NCI-H1105 (cell line): ENCODE measurements around the gene TGFB2.
"Not testable (repeated sequence)": the region's sequence is repeated elsewhere in the genome, so short reads cannot be mapped to it uniquely, and the experiment has no call there.

Experiments
- DNase-seq: peaks from one replicate; lab custom pipeline; 2025; lab: John Stamatoyannopoulos, UW

Gene TGFB2

GRCh38 chr1:218344814-218345672 lies at the start of gene TGFB2:
Gene TGFB2, plus strand, starts transcription at chr1:218345336. Its CDS starts 1,366 bp downstream, at chr1:218346702.
- no peak for DNase-seq

GRCh38 chr1:218296162-218296561 lies 49.0 kb upstream of the TGFB2 start:
- no peak for DNase-seq

- no peak for DNase-seq
Observed at GRCh38 chr1:218297461-218297860, 47.7 kb upstream of the TGFB2 start.

GRCh38 chr1:218297867-218298266 lies 47.3 kb upstream of the TGFB2 start:
- DNase-seq = no peak

GRCh38 chr1:218298398-218298797 lies 46.7 kb upstream of the TGFB2 start:
- no peak for DNase-seq

GRCh38 chr1:218299416-218299815 lies 45.7 kb upstream of the TGFB2 start:
- DNase-seq = peak; percentile 6

GRCh38 chr1:218301217-218301616 lies 43.9 kb upstream of the TGFB2 start:
- no peak for DNase-seq

DNA sequence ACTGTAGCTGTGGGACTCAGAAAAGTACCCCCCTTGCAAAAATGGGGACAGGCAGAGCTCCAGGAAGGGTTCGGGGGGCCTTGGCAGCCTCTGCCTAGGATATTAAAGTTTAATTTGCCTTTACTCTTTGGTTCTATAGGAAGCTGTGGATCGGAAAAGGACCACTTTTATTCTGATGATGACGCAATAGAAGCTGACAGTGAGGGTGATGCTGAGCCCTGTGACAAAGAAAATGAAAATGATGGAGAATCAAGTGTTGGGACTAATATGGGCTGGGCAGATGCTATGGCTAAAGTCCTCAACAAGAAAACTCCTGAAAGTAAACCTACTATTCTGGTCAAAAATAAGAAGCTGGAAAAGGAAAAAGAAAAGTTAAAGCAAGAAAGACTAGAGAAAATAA lies 43.0 kb upstream of the TGFB2 start:
- no peak for DNase-seq

- no peak for DNase-seq
Observed at GRCh38 chr1:218303176-218303879, 41.8 kb upstream of the TGFB2 start.

GRCh38 chr1:218304281-218305039 lies 40.7 kb upstream of the TGFB2 start:
- DNase-seq = peak; percentile 77

DNA sequence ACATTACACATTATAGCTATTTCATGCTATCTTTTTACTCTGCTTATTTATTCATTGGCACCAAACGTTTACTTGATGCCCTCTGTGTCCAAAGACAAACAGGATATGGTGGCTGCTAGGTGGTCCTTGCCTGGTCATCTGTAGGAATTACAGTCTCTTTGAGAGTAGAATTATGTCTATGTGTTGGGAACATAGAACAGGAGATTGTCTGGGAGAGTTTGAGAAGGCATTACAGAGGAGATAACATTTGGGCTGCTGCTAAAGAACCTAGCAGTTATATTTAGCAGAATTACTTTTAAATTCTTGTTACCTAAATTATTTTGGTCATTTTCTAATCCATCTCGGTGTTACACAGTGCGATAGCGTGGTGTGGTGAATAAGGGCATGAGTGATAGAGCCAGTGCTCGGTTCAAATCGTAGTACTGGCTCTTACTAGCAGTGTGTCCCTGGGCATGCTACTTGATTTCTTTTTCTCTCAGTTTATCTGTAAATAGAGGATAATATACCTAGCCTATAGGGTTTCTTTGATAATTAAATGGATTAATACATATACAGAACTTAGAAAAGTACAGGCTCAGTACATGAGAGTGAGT lies 39.6 kb upstream of the TGFB2 start:
- DNase-seq = no peak

DNA sequence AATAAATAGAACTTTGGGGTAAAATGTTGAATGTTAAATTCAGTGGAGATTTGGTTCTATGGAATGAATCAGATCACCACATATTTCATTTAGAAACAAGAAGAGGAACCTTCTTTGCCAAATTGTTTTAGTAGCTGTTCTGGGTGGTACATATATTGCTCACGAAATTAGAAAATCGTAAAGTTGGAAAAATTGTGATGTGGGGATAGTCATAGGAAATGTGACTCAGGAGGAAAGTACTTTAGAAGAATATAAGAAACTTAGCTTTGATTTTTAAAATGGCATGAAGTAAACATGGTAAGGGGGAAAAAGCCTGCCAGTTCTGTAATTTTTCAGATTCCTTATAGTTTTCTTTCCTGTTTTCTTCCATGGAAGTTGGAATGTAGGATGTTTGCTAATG lies 32.6 kb upstream of the TGFB2 start:
- no peak for DNase-seq

GRCh38 chr1:218314316-218314715 lies 30.8 kb upstream of the TGFB2 start:
- DNase-seq = no peak

- DNase-seq = no peak
Observed at GRCh38 chr1:218315638-218316037, 29.5 kb upstream of the TGFB2 start.

GRCh38 chr1:218317061-218317460 lies 28.1 kb upstream of the TGFB2 start:
- no peak for DNase-seq

- DNase-seq = not testable (repeated sequence)
Observed at GRCh38 chr1:218320182-218320581, 25.0 kb upstream of the TGFB2 start.

GRCh38 chr1:218322762-218323161 lies 22.4 kb upstream of the TGFB2 start:
- no peak for DNase-seq

DNA sequence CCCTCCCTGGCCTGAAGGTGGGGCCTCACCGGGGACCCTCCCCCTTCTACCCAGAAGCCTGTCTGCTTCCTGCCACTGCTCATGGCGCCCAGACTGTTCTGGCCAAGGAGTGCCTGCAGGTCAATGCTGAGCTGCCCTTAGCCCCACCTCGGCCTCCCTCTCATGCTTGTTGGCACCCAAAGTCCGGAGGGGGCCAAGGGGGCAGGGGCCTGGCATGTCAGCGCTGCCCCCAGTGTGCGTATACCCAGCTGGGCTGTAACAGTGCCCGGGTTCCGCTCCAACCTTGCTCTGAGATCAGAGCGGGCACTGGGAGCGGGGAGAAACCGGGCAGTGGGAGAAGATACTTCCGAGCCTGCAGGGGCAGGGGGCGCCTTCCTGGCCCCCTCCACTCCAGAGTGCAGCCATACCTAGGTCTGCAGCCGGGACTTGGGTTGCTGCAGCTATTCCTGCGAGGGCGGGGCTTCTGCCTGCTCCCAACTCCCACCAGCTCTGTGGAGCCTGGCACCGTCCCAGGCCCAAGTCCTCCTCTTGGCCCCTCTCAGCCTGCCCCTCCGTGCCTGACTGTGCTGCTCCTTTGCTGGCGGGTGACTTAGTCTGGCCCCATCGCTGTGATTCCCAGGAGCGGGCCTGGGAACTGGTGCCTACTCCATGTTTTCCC lies 21.4 kb upstream of the TGFB2 start:
- no peak for DNase-seq

DNA sequence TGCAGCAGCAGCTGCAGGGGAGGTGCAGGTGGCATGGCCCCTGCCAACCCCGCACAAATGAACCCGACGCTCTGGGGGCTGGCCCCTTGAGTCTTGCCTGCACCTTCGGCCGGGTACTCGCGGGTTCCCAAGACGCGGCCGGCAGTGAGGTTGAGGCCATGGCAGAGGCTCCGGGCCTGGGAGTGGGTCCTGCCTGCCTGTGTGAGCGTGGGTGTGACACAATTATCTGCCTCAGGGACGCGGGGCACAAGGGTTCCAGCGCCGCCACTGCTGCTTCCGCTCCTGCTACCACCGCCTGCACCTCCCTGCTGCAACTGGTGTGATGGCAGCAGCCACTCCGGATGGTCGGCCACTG lies 20.9 kb upstream of the TGFB2 start:
- DNase-seq = no peak

DNA sequence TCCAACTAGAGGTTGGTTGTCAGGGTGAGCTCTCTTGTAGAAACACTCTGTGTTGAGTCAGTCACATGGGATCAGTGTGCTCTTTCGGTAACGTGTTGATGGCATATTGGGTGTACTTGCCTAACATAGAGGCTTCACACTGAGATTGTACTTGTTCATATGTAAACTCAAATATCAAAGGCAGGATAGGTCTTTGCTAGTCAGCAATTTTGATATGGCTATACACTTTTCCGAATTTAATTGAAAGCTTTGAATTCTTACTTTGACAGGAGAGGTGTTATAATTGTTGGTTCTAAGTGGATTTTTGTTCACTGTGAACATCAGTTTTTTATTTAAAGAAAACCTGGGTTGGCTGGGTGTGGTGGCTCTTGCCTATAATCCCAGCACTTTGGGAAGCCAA lies 16.4 kb upstream of the TGFB2 start:
- no peak for DNase-seq

DNA sequence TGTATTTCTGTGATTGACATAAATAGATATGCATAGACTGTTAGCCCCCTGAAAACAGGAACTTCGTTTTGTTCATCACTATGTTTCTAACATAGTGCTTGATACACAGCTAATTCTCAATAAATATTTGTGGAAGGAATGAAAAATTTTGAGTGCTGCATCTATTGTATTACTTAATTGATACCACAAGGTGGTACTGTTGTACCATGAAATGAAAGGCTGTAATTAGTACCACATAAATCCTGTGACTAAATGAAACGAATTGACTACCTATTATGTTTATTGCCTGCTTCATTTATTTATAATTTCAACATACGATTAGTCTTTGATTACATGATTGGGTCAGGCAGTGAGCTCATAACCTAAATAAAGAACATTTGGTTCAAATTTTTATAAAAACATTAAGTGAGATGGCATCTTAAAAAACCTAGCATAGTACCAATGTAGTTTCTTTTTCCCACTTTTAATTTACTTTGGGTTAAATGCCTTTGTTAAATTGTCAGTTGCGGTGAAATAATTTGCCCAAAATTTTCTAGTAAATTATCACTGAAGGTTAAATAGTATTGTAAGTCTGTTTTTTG lies 15.0 kb upstream of the TGFB2 start:
- peak; percentile 19 for DNase-seq
